GM21825 (cell line): Measurements from ENCODE around the gene KCNG2.
"Not testable (repeated sequence)": the region's sequence is repeated elsewhere in the genome, so short reads cannot be mapped to it uniquely, and the experiment has no call there.

Source experiments
- ATAC-seq: cut with Tn5 transposase; IDR thresholded peaks from one replicate; pipeline ENCODE4 v1.9.1; 2021; ENCODE audit warnings: mild to moderate bottlenecking, moderate library complexity; ENCODE audit not compliant: unreplicated experiment

Gene KCNG2, protein sequence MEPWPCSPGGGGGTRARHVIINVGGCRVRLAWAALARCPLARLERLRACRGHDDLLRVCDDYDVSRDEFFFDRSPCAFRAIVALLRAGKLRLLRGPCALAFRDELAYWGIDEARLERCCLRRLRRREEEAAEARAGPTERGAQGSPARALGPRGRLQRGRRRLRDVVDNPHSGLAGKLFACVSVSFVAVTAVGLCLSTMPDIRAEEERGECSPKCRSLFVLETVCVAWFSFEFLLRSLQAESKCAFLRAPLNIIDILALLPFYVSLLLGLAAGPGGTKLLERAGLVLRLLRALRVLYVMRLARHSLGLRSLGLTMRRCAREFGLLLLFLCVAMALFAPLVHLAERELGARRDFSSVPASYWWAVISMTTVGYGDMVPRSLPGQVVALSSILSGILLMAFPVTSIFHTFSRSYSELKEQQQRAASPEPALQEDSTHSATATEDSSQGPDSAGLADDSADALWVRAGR

DNA sequence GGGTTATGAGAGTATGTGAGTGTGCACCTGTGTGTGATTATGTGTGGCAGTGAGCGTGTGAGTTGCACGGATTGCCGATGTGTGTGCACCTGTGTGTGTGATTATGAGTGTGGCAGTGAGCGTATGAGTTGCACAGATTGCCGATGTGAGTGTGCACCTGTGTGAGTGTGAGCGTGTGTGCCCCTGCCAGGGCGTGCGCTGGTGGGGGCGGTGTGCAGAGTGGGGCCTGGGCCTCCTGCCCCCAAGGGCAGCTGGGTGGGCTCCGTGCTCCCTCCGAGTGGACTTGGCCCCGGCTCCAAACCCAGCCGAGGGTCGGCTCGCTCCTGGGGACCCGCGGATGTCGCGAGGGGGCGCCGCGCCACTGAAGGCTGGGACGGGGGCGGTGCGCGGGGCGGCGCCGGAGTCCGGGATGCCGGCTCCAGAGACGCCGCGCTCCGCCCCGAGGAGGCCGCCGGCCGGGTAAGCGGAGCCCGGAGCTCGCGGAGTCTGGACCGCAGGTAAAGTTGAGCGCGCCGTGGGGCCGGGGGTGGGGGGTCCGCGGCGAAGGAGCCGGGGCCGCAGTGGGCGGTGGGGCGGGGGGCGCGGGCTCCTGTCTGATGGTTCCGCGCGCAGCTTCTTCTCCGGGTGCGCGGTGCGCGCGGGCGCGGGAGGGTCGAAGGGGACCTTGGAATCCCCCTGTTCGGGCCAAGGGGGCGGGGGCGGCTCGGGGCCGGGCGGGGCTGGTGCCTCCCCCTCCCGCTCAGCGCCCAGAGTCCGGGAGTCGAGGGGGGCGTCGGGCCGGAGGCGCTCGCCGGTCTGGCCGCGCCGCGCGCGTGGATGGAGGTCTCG is at the start of gene KCNG2:
TSS of gene KCNG2 (plus strand) at position 421 of the 828 bp plus-strand sequence. CDS start 65,730 bp downstream, outside the sequence.
- ATAC-seq, result no peak

DNA sequence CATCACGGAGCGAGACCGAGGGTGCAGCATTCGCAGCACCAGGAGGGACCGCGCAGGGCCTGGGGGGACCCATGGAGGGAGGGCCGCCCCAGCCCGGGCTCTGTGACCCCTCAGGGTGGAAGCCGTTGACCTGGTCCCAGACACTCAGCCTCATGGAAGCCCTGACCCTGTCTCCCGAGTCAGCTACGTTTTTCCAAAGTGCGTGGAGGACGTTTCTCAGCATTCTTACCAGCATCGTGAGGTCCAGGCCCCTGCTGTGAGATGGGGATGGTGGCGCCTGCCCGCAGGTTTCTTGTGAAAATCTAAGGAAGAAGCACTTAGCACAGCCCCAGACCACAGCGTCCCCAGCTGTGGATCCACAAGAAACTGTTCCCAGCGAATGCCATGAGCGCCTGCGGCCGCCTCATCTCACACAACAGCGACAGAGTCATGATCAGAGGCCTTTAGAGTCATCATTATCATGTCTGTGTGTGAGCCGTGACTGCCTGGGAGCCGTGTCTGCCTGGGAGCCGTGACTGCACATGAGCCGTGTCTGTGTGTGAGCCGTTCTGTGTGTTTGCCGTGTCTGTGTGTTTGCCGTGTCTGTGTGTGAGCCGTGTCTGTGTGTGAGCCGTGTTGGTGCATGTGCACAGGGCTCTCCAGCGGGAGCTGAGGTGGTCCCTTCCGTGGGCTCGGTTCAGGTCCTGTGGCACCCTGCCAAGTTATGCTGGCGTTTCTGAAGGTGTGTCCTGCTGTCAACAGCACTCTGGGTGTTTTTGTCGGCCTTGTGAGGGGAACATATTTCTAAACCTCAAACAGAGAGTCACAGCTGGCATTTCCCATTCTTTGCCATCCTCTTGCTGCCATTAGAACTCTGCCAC is 49.2 kb upstream of the KCNG2 start:
- ATAC-seq, result no peak

DNA sequence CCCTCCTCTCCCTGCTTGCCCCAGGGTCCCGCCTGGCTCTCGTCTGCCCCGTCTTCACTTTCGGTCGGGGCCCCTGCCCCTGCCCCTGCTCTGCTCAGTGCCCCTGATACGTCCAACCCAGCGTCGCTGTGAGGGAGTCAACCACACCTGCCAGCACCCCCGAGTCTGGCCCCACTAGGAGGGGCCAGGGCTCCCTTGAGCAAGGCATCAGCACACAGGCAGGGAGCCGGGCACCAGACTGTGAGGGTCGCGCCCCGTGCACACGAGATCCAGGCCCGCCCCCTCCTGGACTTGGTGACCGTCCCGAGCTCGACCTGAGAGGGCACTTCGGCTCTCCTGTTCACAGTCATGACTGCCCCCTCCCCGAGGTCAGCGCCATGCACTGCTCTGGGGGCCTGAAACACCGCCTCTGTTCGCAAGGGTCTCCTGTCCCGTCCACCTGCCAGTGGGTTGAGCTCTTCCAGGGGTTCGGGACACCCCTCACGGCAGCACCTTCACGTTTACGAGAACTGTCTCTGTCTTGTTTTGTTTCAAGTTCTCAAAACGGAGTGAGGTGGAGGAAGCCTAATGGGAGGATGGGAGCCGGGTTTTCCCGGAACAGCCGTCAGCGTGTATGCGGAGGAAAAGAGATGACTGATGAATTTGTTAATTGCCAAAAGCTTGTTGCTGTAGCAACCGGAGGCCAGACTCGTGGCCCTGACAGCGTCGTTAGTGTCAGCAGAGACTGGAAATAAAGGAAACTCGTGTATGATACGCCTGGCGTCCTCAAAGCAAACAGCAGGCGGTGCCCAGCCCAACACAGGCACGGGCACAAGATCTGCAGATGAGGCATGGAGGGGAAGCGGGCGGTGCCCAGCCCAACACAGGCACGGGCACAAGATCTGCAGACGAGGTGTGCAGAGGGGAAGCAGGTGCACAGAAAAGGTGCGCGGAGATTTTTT is 48.2 kb upstream of the KCNG2 start:
- no peak for ATAC-seq

DNA sequence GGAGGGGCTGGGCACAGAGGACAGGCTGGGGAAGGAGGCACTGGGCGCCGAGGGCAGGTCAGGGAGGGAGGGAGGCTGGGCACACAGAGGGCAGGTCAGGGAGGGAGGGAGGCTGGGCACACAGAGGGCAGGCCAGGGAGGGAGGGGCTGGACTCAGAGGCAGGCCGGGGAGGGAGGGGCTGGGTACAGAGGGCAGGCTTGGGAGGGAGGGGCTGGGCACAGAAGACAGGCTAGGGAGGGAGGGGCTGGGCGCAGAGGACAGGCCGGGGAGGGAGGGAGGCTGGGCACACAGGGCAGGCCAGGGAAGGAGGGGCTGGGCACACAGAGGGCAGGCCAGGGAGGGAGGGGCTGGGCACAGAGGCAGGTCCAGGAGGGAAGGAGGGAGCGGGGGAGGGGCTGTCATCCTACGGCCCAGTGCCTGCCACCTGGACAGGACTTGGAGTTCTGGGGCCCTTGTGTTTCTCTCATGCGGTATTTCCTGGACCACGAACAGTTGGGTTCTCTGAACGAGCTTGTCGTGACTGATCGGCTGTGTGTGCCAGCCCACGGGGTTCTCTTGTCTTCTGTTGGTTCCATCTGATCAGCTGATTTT is 46.7 kb upstream of the KCNG2 start:
- ATAC-seq, result no peak

DNA sequence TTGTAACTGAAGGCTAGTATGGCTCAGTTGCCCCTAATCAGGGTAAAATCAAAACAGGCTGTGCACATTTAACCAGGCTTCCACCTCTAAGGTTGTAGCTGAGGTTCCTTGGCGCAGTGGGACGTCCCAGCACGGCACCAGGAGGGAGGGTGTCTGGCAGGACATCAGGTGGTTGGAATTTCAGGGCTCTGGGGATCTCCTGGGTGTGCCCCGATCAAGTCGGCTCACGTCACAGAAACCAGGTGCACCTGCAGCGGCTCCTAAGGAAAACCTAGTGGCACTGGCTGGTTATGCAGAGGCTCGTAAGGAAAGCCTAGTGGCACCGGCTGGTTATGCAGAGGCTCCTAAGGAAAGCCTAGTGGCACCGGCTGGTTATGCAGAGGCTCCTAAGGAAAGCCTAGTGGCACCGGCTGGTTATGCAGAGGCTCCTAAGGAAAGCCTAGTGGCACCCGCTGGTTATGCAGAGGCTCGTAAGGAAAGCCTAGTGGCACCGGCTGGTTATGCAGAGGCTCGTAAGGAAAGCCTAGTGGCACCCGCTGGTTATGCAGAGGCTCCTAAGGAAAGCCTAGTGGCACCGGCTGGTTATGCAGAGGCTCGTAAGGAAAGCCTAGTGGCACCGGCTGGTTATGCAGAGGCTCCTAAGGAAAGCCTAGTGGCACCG is 45.7 kb upstream of the KCNG2 start:
- ATAC-seq, result not testable (repeated sequence)

DNA sequence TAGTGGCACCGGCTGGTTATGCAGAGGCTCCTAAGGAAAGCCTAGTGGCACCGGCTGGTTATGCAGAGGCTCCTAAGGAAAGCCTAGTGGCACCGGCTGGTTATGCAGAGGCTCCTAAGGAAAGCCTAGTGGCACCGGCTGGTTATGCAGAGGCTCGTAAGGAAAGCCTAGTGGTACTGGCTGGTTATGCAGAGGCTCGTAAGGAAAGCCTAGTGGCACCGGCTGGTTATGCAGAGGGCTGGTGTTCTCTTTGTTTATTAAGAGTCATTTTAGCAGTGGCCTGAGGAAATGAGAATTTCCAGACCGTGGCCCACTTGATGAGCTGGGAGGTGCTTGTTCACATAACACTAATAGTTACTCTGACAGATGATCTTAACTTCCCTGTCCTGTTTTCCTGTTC is 44.8 kb upstream of the KCNG2 start:
- ATAC-seq, result not testable (repeated sequence)

DNA sequence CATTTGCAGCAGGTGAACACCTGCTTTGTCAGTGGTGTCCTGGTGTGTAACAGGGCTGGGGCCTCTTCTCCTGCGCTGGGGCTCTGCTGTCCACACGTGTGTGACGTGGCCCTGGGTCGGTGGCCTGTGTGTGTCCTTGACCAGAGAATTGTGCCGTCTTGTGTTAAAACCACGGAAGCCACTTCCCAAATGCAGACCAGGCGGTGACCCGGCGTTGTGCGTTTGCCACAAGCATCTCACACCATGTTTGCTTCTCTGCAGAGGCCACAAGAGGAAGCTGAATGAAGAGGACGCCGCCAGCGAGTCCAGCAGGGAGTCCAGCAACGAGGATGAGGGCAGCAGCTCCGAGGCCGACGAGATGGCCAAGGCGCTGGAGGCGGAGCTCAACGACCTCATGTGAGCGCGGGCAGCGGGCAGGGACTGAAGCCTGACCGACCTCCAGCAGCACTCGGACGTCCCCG is 44.3 kb upstream of the KCNG2 start:
- ATAC-seq, result no peak

DNA sequence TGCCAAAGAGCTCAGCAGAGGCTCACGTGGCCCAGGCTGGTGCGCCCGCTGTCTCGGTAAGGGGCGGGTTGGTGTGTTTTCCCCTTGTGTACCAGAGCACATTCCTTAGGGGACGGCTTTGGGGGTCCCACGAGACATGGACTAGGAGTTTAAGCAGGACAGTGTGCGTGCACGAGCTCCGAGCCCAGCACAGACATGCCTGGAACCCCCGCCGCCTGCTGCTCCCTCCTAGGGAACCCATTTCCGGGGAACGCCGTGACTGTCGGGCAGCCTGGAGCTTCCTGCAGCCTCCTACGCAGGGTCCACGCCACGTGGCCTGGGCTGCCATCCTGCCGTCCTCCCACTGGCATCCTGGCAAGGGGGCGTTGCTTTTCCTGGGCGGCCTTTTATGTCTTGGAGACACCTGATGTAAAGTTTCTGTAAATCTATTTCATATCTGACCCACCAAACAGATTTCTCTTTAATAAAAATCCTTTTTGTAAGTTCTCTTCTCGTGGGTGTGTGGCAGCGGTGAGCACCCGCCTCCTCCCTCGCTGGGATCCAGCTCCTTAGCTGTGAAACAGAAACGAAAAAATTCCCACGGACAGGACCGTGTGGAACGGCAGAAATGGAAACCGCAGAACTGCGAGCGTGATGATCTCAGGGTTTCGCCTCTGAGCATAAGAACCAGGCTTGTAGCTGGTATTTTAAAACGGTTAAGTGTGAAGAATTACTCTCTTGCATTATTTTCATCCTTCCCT is 43.5 kb upstream of the KCNG2 start:
- no peak for ATAC-seq

DNA sequence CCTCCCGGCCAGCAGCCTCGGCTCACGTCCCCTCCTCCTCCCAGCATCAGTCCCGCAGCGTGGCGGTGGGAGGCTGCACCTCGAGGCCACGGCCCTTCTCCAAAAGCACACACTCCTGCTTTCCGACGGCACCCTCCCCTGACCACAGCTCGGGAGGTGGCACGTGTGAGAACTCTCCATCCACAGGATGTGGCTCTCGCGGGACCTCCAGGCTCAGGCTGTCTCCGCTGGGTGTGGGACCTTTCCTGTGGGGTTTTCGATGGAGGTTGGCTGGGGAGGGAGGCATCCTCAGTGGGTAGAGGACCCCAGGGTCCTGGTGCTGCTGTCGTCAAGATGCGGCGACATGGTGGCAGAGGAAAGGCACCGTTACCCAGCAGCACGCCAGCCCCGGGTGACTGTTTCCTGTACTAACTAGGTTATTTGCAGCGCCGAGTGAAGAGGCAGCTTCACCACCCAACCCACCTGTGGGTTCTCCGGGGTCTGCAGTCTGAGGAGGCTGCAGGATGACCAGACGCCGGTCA is 42.8 kb upstream of the KCNG2 start:
- ATAC-seq, result no peak

DNA sequence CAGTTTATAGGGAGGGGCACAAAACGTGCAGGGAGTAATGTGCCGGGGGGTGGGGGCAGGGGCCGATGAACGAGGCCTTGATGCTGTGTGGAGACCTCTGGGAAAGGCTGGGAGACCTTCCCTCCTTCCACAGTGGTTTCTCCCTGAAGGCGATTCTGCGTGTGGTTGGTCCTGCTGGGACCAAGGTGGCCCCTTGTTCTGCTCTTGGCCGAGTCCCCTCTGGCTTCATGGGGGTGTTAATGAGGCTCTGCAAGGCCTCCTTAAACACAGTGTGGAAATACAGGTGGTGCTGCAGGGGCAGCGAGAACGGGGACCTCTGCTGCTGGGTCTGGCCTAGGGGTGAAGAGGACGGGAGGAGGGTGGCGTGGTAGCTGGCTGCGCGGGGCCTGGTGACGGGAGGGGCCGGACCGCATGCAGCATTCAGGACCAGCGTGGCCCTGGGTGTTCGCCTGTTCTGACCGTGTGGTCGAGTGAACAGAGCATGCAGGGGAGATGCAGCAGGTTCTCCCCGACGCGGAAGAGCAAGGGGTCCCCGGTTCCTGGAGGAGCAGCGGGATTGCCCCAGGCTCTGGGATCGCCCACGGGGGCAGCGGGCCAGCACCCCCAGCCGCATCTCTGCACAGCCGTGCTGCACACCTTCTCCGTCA is 42.1 kb upstream of the KCNG2 start:
- no peak for ATAC-seq

DNA sequence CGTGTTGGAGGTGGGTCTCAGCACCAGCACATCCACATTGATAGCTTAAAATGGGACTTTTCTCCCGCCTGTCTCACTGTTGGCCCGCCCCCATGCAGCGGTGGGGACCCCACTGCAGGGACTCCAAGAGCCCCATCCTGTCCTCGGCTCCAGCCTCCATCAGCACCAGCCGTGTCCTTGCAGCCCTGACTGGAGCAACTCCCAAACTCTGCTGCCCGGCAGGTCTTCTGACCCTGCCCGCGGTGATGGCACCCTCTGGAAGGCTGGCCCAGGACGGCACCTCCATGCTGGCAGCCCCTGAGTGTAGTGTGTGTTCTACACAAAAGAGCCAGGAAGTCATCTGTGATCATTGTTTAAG is 41.6 kb upstream of the KCNG2 start:
- ATAC-seq, result no peak

DNA sequence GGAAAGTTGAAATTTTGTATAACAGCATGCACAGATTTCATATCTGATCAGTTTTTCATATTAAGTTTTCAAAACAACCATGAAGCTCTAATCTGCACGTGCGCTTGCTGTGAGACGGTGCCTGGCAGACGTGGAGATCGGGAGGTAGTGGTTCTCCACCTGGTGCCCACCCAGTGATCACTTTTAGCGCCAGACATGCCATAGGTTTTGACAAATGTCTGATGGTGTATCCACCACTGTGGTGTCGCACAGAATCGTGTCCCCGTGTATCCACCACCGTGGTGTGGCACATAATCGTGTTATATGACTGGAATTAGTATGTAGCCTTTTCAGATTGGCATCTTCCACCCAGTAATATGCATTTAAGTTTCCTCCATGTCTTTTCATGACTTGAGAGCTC is 40.9 kb upstream of the KCNG2 start:
- ATAC-seq, result no peak

DNA sequence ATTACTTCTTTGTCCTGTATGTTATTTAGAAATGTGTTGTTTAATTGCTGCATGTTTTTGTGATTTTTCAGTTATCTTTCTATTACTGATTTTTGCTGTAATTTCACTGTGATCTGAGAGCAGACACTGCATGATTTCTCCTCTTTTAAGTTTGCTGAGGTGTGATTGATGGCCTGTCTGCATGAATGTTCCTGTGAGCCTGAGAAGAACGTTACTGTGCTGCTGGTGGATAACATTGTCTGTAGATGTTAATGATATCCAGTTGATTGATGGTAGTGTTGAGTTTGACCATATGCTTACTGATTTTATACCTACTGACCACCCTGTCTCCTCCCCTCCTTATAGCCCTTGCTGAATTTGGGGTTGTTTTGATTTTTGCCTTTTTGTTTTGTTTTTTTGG is 37.4 kb upstream of the KCNG2 start:
- ATAC-seq, result no peak

DNA sequence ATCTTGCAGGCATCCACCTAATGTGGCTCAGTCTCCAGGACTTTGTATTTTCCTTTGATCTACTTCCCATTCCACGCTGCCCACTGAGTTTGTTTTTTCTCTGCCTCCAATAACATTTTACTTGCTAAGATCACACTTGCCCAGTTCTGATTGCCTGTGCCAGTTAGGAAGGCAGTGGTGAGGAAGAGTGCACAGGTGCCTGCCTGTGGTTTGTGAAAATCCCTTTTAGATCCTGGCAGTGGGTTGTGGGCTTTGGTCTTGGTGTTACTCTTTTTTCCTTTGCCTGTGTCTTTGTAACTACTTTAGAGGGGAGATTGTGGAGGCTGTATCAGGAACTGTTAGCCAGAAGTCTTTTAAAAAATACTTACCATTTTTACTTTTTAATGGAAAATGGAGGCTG is 36.9 kb upstream of the KCNG2 start:
- ATAC-seq, result no peak

DNA sequence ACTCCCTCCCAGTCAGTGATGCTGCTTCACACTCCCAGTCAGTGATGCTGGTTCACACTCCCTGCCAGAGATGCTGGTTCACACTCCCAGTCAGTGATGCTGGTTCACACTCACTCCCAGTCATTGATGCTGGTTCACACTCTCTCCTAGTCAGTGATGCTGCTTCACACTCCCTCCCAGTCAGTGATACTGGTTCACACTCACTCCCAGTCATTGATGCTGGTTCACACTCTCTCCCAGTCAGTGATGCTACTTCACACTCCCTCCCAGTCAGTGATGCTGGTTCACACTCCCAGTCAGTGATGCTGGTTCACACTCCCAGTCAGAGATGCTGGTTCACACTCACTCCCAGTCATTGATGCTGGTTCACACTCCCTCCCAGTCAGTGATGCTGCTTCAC is 34.3 kb upstream of the KCNG2 start:
- no peak for ATAC-seq

DNA sequence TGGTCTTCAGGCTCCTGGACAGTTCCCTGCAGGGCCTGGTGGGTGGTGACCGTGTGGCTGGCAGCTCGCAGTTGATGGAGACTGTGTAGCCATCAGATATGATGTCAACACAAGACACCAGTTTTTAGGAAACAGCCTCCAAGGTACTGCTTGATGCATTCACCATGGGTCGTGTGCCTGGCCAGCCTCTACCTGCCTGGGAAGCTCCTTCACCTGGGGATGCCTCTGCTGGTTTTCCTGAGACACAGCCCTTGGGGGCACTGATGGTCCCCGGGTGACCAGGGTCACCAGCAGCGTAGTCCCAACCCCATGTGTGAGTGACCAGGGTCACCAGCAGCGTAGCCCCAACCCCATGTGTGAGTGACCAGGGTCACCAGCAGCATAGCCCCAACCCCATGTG is 33.6 kb upstream of the KCNG2 start:
- ATAC-seq, result no peak

DNA sequence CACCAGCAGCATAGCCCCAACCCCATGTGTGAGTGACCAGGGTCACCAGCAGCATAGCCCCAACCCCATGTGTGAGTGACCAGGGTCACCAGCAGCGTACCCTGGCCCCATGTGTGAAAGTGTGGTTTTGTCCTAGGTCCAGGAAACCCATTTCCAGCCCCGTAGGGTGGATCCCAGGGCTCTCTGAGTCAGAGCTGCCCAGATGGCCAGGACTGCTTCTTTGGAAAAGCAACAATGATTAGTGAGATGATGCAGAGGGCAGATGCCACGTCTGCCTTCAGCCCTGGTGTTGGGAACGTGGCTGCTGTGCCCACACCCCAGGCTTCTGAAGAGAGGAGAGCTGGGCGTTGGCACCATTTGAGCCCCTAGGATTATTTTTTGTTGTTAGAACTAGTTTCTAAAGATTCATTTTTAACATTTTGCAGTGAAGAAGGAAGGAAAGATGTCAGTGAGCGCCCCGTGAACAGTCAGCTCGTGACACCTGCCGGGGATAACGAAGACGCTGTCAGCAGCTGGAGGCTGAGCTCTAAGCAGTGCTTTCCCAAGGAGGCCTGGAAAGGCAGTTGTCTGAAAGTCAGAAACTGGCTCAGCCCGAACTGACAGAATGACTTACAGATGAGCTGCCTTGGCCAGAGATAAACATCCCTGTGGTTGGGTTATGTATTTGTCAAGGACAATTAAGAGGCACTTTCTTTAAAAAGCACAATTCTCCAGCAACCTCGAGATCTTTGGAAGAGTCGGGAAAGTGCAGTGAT is 32.1 kb upstream of the KCNG2 start:
- ATAC-seq, result no peak
